CD4-positive, alpha-beta memory T cell (primary cell): ENCODE data around the gene TXN2. TPM values are rescaled to one million over a fixed set of nuclear protein-coding genes. Genes with fewer than 3 reads are reported as not detected.

Experiments used
- CTCF ChIA-PET: fragments of 350-600 bp; sonication (Branson Sonifier 250); formaldehyde crosslinking; loops from one replicate; lab custom pipeline; 2021; ENCODE audit warnings: inconsistent platforms; ENCODE audit not compliant: partially characterized antibody; lab: Charles Lee
- POLR2A ChIA-PET: fragments of 350-600 bp; sonication (Branson Sonifier 250); formaldehyde crosslinking; loops from one replicate; lab custom pipeline; 2021; ENCODE audit not compliant: partially characterized antibody; lab: Charles Lee
- DNase-seq, 5 donors: peaks; one replicate each; pipeline versions ENCODE4 v3.0.0 to v3.0.0-alpha.2; 2020 to 2022; ENCODE audit warnings: mixed read lengths in 1 of 5
- H3K27ac ChIP-seq: one replicate; pipeline ENCODE4 v1.7.0; 2013; ENCODE audit warnings: low read depth, low read length
- H3K27me3 ChIP-seq: 2 replicates; pipeline ENCODE4 v1.7.0; 2013; ENCODE audit warnings: mild to moderate bottlenecking, low read length, moderate library complexity; ENCODE audit not compliant: insufficient read depth
- H3K36me3 ChIP-seq: 2 replicates; pipeline ENCODE4 v1.7.0; 2013; ENCODE audit warnings: mild to moderate bottlenecking, low read length, moderate library complexity; ENCODE audit not compliant: insufficient read depth
- H3K4me1 ChIP-seq: 2 replicates; pipeline ENCODE4 v1.7.0; 2013; ENCODE audit warnings: mild to moderate bottlenecking, low read length, moderate library complexity; ENCODE audit not compliant: insufficient read depth
- H3K4me3 ChIP-seq, 2 donors: one replicate each; pipeline ENCODE4 v1.7.0; 2013; ENCODE audit warnings: low read length in 2 of 2, mild to moderate bottlenecking in 1 of 2
- H3K9me3 ChIP-seq, 2 donors: one replicate each; pipeline ENCODE4 v1.7.0; 2013; ENCODE audit warnings: low read length in 2 of 2, control low read depth in 1 of 2; ENCODE audit not compliant: control insufficient read depth in 1 of 2
- H3K27ac Mint-ChIP-seq, 7 donors: one replicate each; pipeline ENCODE4 v1.8.0; 2020 to 2021; ENCODE audit warnings: mixed read lengths in 7 of 7, mild to moderate bottlenecking in 6 of 7, inconsistent platforms in 3 of 7, moderate library complexity in 3 of 7
- H3K27me3 Mint-ChIP-seq, 2 donors: one replicate each; pipeline ENCODE4 v1.8.0; 2020 to 2021; ENCODE audit warnings: mixed read lengths in 2 of 2
- H3K36me3 Mint-ChIP-seq, 2 donors: one replicate each; pipeline ENCODE4 v1.8.0; 2020 to 2021; ENCODE audit warnings: mixed read lengths in 2 of 2, inconsistent platforms in 1 of 2, mild to moderate bottlenecking in 1 of 2
- H3K4me1 Mint-ChIP-seq, 4 donors: one replicate each; pipeline ENCODE4 v1.8.0; 2020 to 2021; ENCODE audit warnings: mixed read lengths in 4 of 4, mild to moderate bottlenecking in 1 of 4
- H3K4me3 Mint-ChIP-seq, 8 donors: one replicate each; pipeline ENCODE4 v1.8.0; 2020 to 2021; ENCODE audit warnings: mixed read lengths in 8 of 8, mild to moderate bottlenecking in 7 of 8, moderate library complexity in 6 of 8, inconsistent platforms in 3 of 8
- H3K9me3 Mint-ChIP-seq, 8 donors: one replicate each; pipeline ENCODE4 v1.8.0; 2020 to 2021; ENCODE audit warnings: mixed read lengths in 8 of 8, mild to moderate bottlenecking in 5 of 8, inconsistent platforms in 3 of 8, moderate library complexity in 1 of 8
- intact Hi-C: fragments of 100-400 bp; cut with micrococcal nuclease; formaldehyde crosslinking; loops from one replicate; pipeline ENCODE4 v1.15.1; 2023
- polyA plus RNA-seq, 2 donors: library from polyadenylated mRNA; unstranded; fragments of 300-500 nt; fragmentation: Illumina TruSeq; gene quantifications; one replicate each; pipeline ENCODE4 v1.2.3, GENCODE V29; 2021
- total RNA-seq, 2 experiments: library from RNA; stranded (reverse); gene quantifications; one replicate each; pipeline ENCODE4 v1.2.3, GENCODE V29; 2021

The TXN2 gene
- total and polyA plus RNA-seq, 4 experiments from 2014 or later = 33.5 to 148 (median 68.6) TPM

- POLR2A ChIA-PET = no interaction called here
- no peak for DNase-seq
- H3K4me1 Mint-ChIP-seq = peaks cover 0 to 8% (median 5%) of the 10 kb centered on the region in 4 donors
- peaks cover 66 to 83% of the 10 kb centered on the region in 2 donors for H3K36me3 Mint-ChIP-seq
- peaks cover 0 to 1% (median 0%) of the 10 kb centered on the region in 8 donors for H3K9me3 Mint-ChIP-seq
- H3K27ac ChIP-seq = no peak overlapping the region
- H3K9me3 ChIP-seq = no peaks in the 10 kb centered on the region
- peaks cover 88% of the 10 kb centered on the region for H3K36me3 ChIP-seq
- no peak overlapping the region for H3K4me3 Mint-ChIP-seq
- H3K4me1 ChIP-seq = no peaks in the 10 kb centered on the region
- H3K27me3 Mint-ChIP-seq = no peaks in the 10 kb centered on the region
- intact Hi-C loops = no loop called here
- H3K27me3 ChIP-seq = no peaks in the 10 kb centered on the region
- no peak overlapping the region for H3K4me3 ChIP-seq
- CTCF ChIA-PET = no interaction called here
- H3K27ac Mint-ChIP-seq = peak overlapping the region in 1 of 7 donors; percentile 53
Observed at GRCh38 chr22:36514766-36515165, 33.3 kb upstream of the TXN2 start.

DNA sequence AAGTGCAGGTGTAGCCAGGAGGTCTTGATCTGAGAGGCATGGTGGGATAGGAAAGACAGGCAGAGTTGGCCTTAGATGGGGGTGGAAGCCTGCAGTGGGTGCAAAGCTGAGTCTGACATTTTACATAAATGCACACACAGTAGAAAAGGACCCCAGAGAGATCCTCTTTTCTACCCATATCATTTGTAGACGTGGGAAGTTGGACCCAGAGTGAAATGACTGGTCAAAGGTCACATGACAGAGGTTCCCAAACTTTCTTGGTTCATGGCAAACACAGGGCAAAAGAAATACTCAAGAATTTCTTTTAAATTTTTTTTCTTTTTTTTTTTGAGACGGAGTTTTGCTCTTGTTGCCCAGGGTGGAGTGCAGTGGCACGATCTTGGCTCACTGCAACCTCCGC is 31.6 kb upstream of the TXN2 start:
- H3K4me1 Mint-ChIP-seq = peaks cover 0 to 14% (median 5%) of the 10 kb centered on the region in 4 donors
- peak overlapping the region in 1 of 7 donors; percentile 45 for H3K27ac Mint-ChIP-seq
- DNase-seq = no peak
- Histone ChIP-seq H3K4me1 (no peaks in the 10 kb centered on the region), H3K27me3 (no peaks in the 10 kb centered on the region), H3K27ac (no peak overlapping the region), H3K4me3 (no peak overlapping the region), H3K9me3 (no peaks in the 10 kb centered on the region), H3K36me3 (peaks cover 70% of the 10 kb centered on the region)
- peaks cover 0 to 1% (median 0%) of the 10 kb centered on the region in 8 donors for H3K9me3 Mint-ChIP-seq
- H3K4me3 Mint-ChIP-seq = no peak overlapping the region
- ChIA-PET POLR2A (interaction anchor here (1.4 kb wide), 1 partner anchor 16 kb away, joined by 4 read pairs; the partner anchor contains the start of gene EIF3D), CTCF (interaction anchor here (0.8 kb wide), 1 partner anchor 15 kb away, joined by 3 read pairs; no protein-coding TSS in a partner anchor)
- H3K36me3 Mint-ChIP-seq = peaks cover 55 to 71% of the 10 kb centered on the region in 2 donors
- no peaks in the 10 kb centered on the region for H3K27me3 Mint-ChIP-seq
- intact Hi-C loops = no loop called here

- CTCF ChIA-PET = interaction anchor here (0.8 kb wide), 1 partner anchor 16 kb away, joined by 3 read pairs; no protein-coding TSS in a partner anchor
- POLR2A ChIA-PET = interaction anchor here (1.4 kb wide), 1 partner anchor 16 kb away, joined by 4 read pairs; the partner anchor contains the start of gene EIF3D
Observed at GRCh38 chr22:36512333-36512732, 30.9 kb upstream of the TXN2 start.

GRCh38 chr22:36510966-36511881 is 29.8 kb upstream of the TXN2 start:
- H3K27me3 ChIP-seq = no peaks in the 10 kb centered on the region
- no peaks in the 10 kb centered on the region for H3K9me3 ChIP-seq
- H3K9me3 Mint-ChIP-seq = peaks cover 0 to 1% (median 0%) of the 10 kb centered on the region in 8 donors
- H3K27me3 Mint-ChIP-seq = no peaks in the 10 kb centered on the region
- no peak overlapping the region for H3K4me3 ChIP-seq
- no peak overlapping the region for H3K27ac ChIP-seq
- H3K36me3 ChIP-seq = peaks cover 54% of the 10 kb centered on the region
- peak overlapping the region; percentile 23 to 90 (median 42) for H3K27ac Mint-ChIP-seq
- H3K36me3 Mint-ChIP-seq = peaks cover 45 to 56% of the 10 kb centered on the region in 2 donors
- peaks cover 5 to 20% (median 9%) of the 10 kb centered on the region in 4 donors for H3K4me1 Mint-ChIP-seq
- CTCF ChIA-PET = interaction anchor here (0.8 to 2.0 kb wide), 9 partner anchors 11 to 466 kb away, joined by 3 to 8 read pairs (median 4); no protein-coding TSS in a partner anchor
- POLR2A ChIA-PET = interaction anchor here (0.9 to 1.7 kb wide), 3 partner anchors 12 to 18 kb away, joined by 3 to 8 read pairs (median 5); partner anchors contain the start of gene EIF3D
- DNase-seq = peak in 1 of 5 donors; percentile 23
- no peak overlapping the region for H3K4me3 Mint-ChIP-seq
- intact Hi-C loops = loop anchor here (1.0 kb wide), 1 partner anchor 18 kb away; the partner anchor contains the start of gene EIF3D
- peaks cover 13% of the 10 kb centered on the region for H3K4me1 ChIP-seq

More at GRCh38 chr22:36512333-36512732, 30.9 kb upstream of the TXN2 start:
- peak overlapping the region in 1 of 8 donors; percentile 60 for H3K4me3 Mint-ChIP-seq
- Histone ChIP-seq H3K4me3 (no peak overlapping the region), H3K27me3 (no peaks in the 10 kb centered on the region), H3K9me3 (no peaks in the 10 kb centered on the region), H3K4me1 (peaks cover 2% of the 10 kb centered on the region), H3K27ac (no peak overlapping the region), H3K36me3 (peaks cover 65% of the 10 kb centered on the region)
- no peak overlapping the region for H3K27ac Mint-ChIP-seq
- H3K9me3 Mint-ChIP-seq = peaks cover 0 to 1% (median 0%) of the 10 kb centered on the region in 8 donors
- intact Hi-C loops = no loop called here
- no peaks in the 10 kb centered on the region for H3K27me3 Mint-ChIP-seq
- peaks cover 3 to 17% (median 8%) of the 10 kb centered on the region in 4 donors for H3K4me1 Mint-ChIP-seq
- DNase-seq = no peak
- peaks cover 53 to 67% of the 10 kb centered on the region in 2 donors for H3K36me3 Mint-ChIP-seq

DNA sequence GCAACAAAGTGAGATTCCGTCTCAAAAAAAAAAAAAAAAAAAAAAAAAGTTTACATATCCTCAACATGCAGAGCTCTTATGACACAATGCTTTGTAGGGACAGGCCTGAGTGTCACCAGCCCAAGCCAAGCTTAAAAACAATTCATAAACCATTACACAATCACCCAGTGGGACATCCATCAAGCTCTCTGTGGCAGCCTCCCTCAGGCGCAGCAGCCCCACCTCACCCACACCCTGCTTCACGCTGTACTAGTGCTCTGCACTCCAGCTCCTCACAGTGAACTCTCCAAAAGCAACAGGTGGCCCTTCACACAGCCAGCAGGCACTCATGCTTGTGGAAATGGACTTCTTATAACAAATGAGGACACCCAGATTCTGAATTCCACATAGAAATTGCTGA is 28.9 kb upstream of the TXN2 start:
- H3K9me3 ChIP-seq = no peaks in the 10 kb centered on the region
- intact Hi-C loops = no loop called here
- H3K27ac ChIP-seq = no peak overlapping the region
- Mint-ChIP-seq H3K4me1 (peaks cover 9 to 20% (median 9%) of the 10 kb centered on the region in 4 donors), H3K4me3 (no peak overlapping the region), H3K27ac (peak overlapping the region in 6 of 7 donors; percentile 42 to 74 (median 72)), H3K27me3 (no peaks in the 10 kb centered on the region), H3K36me3 (peaks cover 36 to 48% of the 10 kb centered on the region in 2 donors), H3K9me3 (no peaks in the 10 kb centered on the region)
- ChIA-PET CTCF (interaction anchor here (0.8 to 2.0 kb wide), 6 partner anchors 12 to 467 kb away, joined by 3 to 8 read pairs (median 4); no protein-coding TSS in a partner anchor), POLR2A (interaction anchor here (0.9 to 1.7 kb wide), 3 partner anchors 12 to 19 kb away, joined by 3 to 8 read pairs (median 5); partner anchors contain the start of gene EIF3D)
- H3K4me1 ChIP-seq = peaks cover 15% of the 10 kb centered on the region
- no peak overlapping the region for H3K4me3 ChIP-seq
- no peaks in the 10 kb centered on the region for H3K27me3 ChIP-seq
- no peak for DNase-seq
- peaks cover 45% of the 10 kb centered on the region for H3K36me3 ChIP-seq

DNA sequence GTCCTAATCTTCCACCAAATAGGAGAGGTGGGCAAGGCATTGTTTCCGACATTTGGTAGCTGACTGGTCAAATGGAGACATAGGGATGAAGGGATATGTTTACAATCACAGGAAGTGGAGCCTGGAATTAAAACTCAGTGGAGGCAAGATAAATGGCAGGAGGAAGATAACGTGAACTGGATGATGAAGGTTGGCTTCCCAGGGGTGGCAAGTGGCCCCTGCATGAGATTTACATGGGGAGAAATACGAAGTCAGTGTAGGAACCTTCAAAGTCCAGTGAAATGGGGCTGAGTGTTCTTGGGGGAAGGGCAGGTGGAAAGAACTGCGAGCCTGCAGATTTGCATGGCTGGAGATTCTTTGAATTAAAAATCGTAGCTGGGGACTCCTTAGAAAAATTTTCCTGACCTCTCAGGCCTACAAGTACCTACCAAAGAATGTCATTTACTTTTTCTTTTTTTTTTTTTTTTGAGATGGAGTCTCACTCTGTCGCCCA is 26.1 kb upstream of the TXN2 start:
- Mint-ChIP-seq H3K4me1 (peaks cover 8 to 25% (median 9%) of the 10 kb centered on the region in 4 donors), H3K27ac (peak overlapping the region in 6 of 7 donors; percentile 42 to 79 (median 68))

More for the DNA sequence above, 26.1 kb upstream of the TXN2 start:
- H3K9me3 Mint-ChIP-seq = no peaks in the 10 kb centered on the region
- intact Hi-C loops = loop anchor here (1.0 kb wide), 2 partner anchors 22 to 26 kb away; partner anchors contain the start of genes EIF3D and TXN2
- Histone ChIP-seq H3K4me3 (peak overlapping the region in 1 of 2 donors; percentile 62), H3K36me3 (peaks cover 21% of the 10 kb centered on the region), H3K27ac (peak overlapping the region; percentile 22), H3K27me3 (no peaks in the 10 kb centered on the region), H3K4me1 (peaks cover 15% of the 10 kb centered on the region), H3K9me3 (no peaks in the 10 kb centered on the region)
- H3K27me3 Mint-ChIP-seq = no peaks in the 10 kb centered on the region
- no peak for DNase-seq
- CTCF ChIA-PET = interaction anchor here (0.9 to 1.2 kb wide), 5 partner anchors 13 to 230 kb away, joined by 3 to 4 read pairs (median 3); no protein-coding TSS in a partner anchor
- POLR2A ChIA-PET = interaction anchor here (0.6 to 3.9 kb wide), 16 partner anchors 15 to 269 kb away, joined by 3 to 41 read pairs (median 4); partner anchors contain the start of genes APOL2, EIF3D and IFT27
- H3K4me3 Mint-ChIP-seq = peak overlapping the region in 6 of 8 donors; percentile 17 to 79 (median 70)
- peaks cover 15 to 24% of the 10 kb centered on the region in 2 donors for H3K36me3 Mint-ChIP-seq
